C4-2B (cell line): ENCODE results near the gene SALL1.

Experiments
- H3K27ac ChIP-seq: fragments of 450-650 bp; 2 replicates; pipeline ENCODE4 v1.5.1; 2017
- CTCF ChIP-seq: fragments of 450-650 bp; conservative IDR thresholded peaks from 2 replicates; pipeline ENCODE4 v1.5.1; 2017; ENCODE audit warnings: mild to moderate bottlenecking
- ZFX ChIP-seq: fragments of 450-650 bp; IDR thresholded peaks from 2 replicates; pipeline ENCODE4 v1.6.1; 2017

The SALL1 gene

GRCh38 chr16:51150888-51151320, at the start of gene SALL1:
SALL1 (minus strand) TSS chr16:51151270; CDS start chr16:51151241, 29 bp downstream.
- no peak for TF ChIP-seq ZFX
- no peak for TF ChIP-seq CTCF
- H3K27ac ChIP-seq = no peak within 1 kb of the TSS

- no peak for TF ChIP-seq ZFX
- no peak for TF ChIP-seq CTCF
- no peak overlapping the region for H3K27ac ChIP-seq
Observed at GRCh38 chr16:51200793-51201192, 49.7 kb upstream of the SALL1 start.

DNA sequence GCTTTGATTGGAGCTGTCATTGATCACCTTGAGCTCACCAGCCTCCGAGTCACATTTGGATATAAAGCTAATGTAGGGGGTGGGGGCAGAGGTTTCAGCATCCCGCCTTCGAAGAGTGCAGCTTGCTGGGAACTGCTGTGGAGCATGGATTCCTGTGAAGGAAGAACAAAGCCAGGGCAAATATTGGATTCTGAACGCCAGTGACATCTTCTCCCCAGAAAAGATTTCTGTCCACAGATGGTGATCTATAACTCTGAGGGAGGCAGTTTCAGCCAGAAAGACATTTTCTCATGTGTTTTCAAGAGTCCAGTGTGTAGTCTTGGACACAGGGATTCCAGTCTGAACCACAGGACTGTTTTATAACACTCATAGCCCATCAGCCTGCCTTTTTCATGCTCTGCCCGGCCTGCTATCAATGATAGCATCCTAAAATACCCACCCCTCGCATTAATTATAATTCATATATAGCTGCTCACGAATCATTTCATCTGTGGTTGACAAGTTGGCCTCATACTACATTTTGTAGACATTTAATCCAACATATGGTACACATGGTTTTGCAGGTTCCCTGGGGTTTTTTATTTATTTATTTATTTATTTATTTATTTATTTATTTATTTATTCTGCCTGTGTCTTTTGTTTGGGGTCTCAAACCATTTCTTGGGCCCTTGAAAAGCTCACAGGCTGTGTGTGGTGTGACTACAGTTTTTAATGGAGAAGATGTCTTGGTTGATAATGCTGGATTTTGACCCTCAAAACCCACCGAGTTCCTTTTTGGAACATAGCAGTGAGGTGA, 47.1 kb upstream of the SALL1 start:
- TF ChIP-seq ZFX (no peak), CTCF (no peak)
- H3K27ac ChIP-seq = no peak overlapping the region

- no peak overlapping the region for H3K27ac ChIP-seq
- TF ChIP-seq CTCF = no peak
- no peak for TF ChIP-seq ZFX
Observed at GRCh38 chr16:51193879-51194278, 42.8 kb upstream of the SALL1 start.

- TF ChIP-seq CTCF = no peak
- TF ChIP-seq ZFX = no peak
- no peak overlapping the region for H3K27ac ChIP-seq
Observed at GRCh38 chr16:51184702-51185433, 33.8 kb upstream of the SALL1 start.

DNA sequence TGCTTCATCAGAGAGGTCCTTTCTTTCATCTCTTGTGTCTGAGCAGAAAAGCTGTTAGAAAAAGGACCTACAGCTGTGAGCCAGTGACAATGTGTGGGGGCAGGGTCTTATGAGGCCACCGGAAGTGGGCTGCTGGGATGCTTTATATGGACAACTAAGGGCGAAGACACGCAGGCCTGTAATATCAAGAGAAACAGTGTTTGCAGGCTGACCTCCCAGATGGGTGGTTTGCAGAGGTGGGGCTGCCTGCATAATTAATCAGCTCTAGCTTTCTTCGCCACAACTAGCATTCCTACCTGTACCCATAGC, 30.4 kb upstream of the SALL1 start:
- no peak for TF ChIP-seq CTCF
- TF ChIP-seq ZFX = no peak
- no peak overlapping the region for H3K27ac ChIP-seq

DNA sequence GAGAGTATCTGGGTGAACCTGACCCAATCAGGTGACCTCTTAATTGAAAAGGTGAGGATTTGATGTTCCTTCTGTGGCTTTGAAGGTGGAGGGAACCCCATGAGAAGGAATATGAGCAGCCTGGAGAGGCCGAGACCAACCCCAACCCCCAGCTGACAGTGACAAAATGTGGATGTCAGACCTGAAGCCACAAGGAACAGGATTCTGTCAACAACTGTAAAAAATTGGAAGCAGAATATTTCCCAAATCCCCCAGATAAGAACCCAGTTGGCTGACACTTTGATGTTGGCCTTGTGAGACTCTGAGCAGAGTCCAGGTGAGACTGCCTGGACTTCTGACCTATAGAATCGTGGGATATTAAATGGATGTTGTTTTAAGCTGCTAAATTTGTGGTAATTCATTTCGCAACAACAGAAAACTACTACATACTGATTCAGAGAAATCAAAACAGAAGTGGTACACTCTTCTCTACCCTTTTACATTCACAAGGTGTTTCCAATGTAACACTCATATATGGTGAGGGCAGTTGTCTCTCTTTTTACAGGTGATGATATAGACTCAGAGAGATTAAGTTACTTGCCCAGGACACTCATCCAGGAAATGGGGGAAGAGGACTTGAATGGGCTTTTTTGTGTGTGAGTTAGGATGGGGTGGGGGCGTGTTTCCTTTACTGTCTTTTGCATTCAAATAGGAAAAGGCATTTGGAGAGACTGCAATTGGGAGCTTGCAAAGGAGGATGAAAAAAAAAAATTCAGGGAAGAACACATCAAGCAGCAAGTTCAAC, 29.8 kb upstream of the SALL1 start:
- H3K27ac ChIP-seq = no peak overlapping the region
- TF ChIP-seq CTCF = no peak
